HG02885 (cell line): ENCODE results near the gene PRKCQ.
"Not testable (repeated sequence)": the region's sequence is repeated elsewhere in the genome, so short reads cannot be mapped to it uniquely, and the experiment has no call there.

Experiments
- ATAC-seq: cut with Tn5 transposase; IDR thresholded peaks from one replicate; pipeline ENCODE4 v1.9.1; 2021; ENCODE audit warnings: mild to moderate bottlenecking; ENCODE audit not compliant: unreplicated experiment, poor library complexity

The PRKCQ gene

GRCh38 chr10:6497620-6498019 is 82.5 kb downstream of the PRKCQ start:
- no peak for ATAC-seq

- ATAC-seq: no peak
These were observed 85.0 kb downstream of the PRKCQ start for GRCh38 chr10:6494936-6495592.

- no peak for ATAC-seq
These were observed 85.6 kb downstream of the PRKCQ start for GRCh38 chr10:6494442-6494819.

GRCh38 chr10:6493521-6494441 is 86.3 kb downstream of the PRKCQ start:
- ATAC-seq: no peak

GRCh38 chr10:6492896-6493295 is 87.2 kb downstream of the PRKCQ start:
- no peak for ATAC-seq

- ATAC-seq: no peak
These were observed 88.1 kb downstream of the PRKCQ start for GRCh38 chr10:6491841-6492609.

GRCh38 chr10:6490614-6491013 is 89.5 kb downstream of the PRKCQ start:
- ATAC-seq: no peak

GRCh38 chr10:6487920-6488319 is 92.2 kb downstream of the PRKCQ start:
- ATAC-seq: no peak

- no peak for ATAC-seq
These were observed 93.8 kb downstream of the PRKCQ start for GRCh38 chr10:6486309-6486708.

GRCh38 chr10:6482737-6483357 is 97.2 kb downstream of the PRKCQ start:
- ATAC-seq: no peak

- no peak for ATAC-seq
These were observed 101.4 kb downstream of the PRKCQ start for GRCh38 chr10:6478722-6479121.

GRCh38 chr10:6476989-6477388 is 103.1 kb downstream of the PRKCQ start:
- no peak for ATAC-seq

- no peak for ATAC-seq
These were observed 105.2 kb downstream of the PRKCQ start for GRCh38 chr10:6474871-6475270.

- ATAC-seq: peak; percentile 83
These were observed 106.1 kb downstream of the PRKCQ start for GRCh38 chr10:6473901-6474370.

- ATAC-seq: no peak
These were observed 106.6 kb downstream of the PRKCQ start for GRCh38 chr10:6473430-6473829.

- not testable (repeated sequence) for ATAC-seq
These were observed 107.4 kb downstream of the PRKCQ start for GRCh38 chr10:6472710-6473005.

- no peak for ATAC-seq
These were observed 109.0 kb downstream of the PRKCQ start for GRCh38 chr10:6470894-6471618.

GRCh38 chr10:6469661-6470060 is 110.4 kb downstream of the PRKCQ start:
- ATAC-seq: no peak

- ATAC-seq: no peak
These were observed 114.0 kb downstream of the PRKCQ start for GRCh38 chr10:6465854-6466601.
